Measurements from ENCODE around the gene PANK1. TPM values are rescaled to one million over a fixed set of nuclear protein-coding genes. Genes with fewer than 3 reads are reported as not detected.

PANK1 gene
- total RNA-seq, 1 experiment from 2014 or later = 24.9 TPM

- TF ChIP-seq AR (CRISPR knock-in tag; IDR thresholded peaks at IDR 0.05) (no peak), ZBTB21 (CRISPR knock-in tag; IDR thresholded peaks at IDR 0.05; ENCODE audit: borderline replicate concordance) (no peak), ZNF532 (CRISPR knock-in tag; IDR thresholded peaks at IDR 0.05; ENCODE audit: borderline replicate concordance) (no peak), OVOL2 (CRISPR knock-in tag; IDR thresholded peaks at IDR 0.05; ENCODE audit: borderline replicate concordance) (no peak)
Measured at GRCh38 chr10:89655722-89656121, 10.7 kb upstream of the PANK1 start (continued).

- CTCF ChIA-PET = no interaction called here
- peaks cover 19% of the 10 kb centered on the region for H3K4me1 Mint-ChIP-seq
- no peak for ATAC-seq
- no peak for DNase-seq (ENCODE audit: low spot score)
- peaks cover 41% of the 10 kb centered on the region for H3K36me3 Mint-ChIP-seq
- POLR2A ChIA-PET = no interaction called here
- no peak overlapping the region for H3K4me3 Mint-ChIP-seq
- H3K9me3 Mint-ChIP-seq = peaks cover 41% of the 10 kb centered on the region
- no peak for TF ChIP-seq CREM (CRISPR knock-in tag; IDR thresholded peaks at IDR 0.05)
- no peak for TF ChIP-seq ZNF671 (CRISPR knock-in tag; IDR thresholded peaks at IDR 0.05)
- TF ChIP-seq AR (CRISPR knock-in tag; IDR thresholded peaks at IDR 0.05) = no peak
- no peak for TF ChIP-seq MYBL2 (CRISPR knock-in tag; IDR thresholded peaks at IDR 0.05)
- TF ChIP-seq SMAD3 (CRISPR knock-in tag; IDR thresholded peaks at IDR 0.05; ENCODE audit: borderline replicate concordance) = no peak
- no peak for TF ChIP-seq FOXP1 (CRISPR knock-in tag; IDR thresholded peaks at IDR 0.05; ENCODE audit: borderline replicate concordance)
- TF ChIP-seq TP53 (CRISPR knock-in tag; IDR thresholded peaks at IDR 0.05) = no peak
- no peak for TF ChIP-seq USF1 (CRISPR knock-in tag; IDR thresholded peaks at IDR 0.05)
- TF ChIP-seq ZNF219 (CRISPR knock-in tag; IDR thresholded peaks at IDR 0.05; ENCODE audit: borderline replicate concordance) = no peak
- TF ChIP-seq ZNF416 (CRISPR knock-in tag; IDR thresholded peaks at IDR 0.05) = no peak
- no peak for TF ChIP-seq ATF1 (CRISPR knock-in tag; IDR thresholded peaks at IDR 0.05)
- TF ChIP-seq HMGA2 (CRISPR knock-in tag; IDR thresholded peaks at IDR 0.05) = no peak
- no peak for TF ChIP-seq RORB (CRISPR knock-in tag; IDR thresholded peaks at IDR 0.05)
- TF ChIP-seq CBFB (CRISPR knock-in tag; IDR thresholded peaks at IDR 0.05; ENCODE audit: low read depth) = no peak
- TF ChIP-seq GTF2I (CRISPR knock-in tag; conservative IDR thresholded peaks at IDR 0.05) = no peak
- no peak for TF ChIP-seq KAT7 (CRISPR knock-in tag; IDR thresholded peaks at IDR 0.05; ENCODE audit: borderline replicate concordance)
- H3K27me3 Mint-ChIP-seq (ENCODE audit: low read depth) = no peaks in the 10 kb centered on the region
- H3K27ac Mint-ChIP-seq = no peak overlapping the region
Measured at GRCh38 chr10:89653410-89653869, 8.4 kb upstream of the PANK1 start.
